HG03196 (cell line): ENCODE measurements around the gene STXBP5L.
"Not testable (repeated sequence)": the region's sequence is repeated elsewhere in the genome, so short reads cannot be mapped to it uniquely, and the experiment has no call there.

Experiments
- ATAC-seq: cut with Tn5 transposase; IDR thresholded peaks from one replicate; pipeline ENCODE4 v1.9.1; 2021; ENCODE audit not compliant: unreplicated experiment

Gene STXBP5L

GRCh38 chr3:120908030-120908794 is at the start of gene STXBP5L:
Gene STXBP5L (plus strand): TSS chr3:120908205. CDS start chr3:120909579, 1,374 bp downstream.
- ATAC-seq, result peak; percentile 89

GRCh38 chr3:120858521-120858920 is 49.5 kb upstream of the STXBP5L start:
- no peak for ATAC-seq

- no peak for ATAC-seq
These were observed 43.5 kb upstream of the STXBP5L start for GRCh38 chr3:120864541-120864940.

GRCh38 chr3:120875507-120875906 is 32.5 kb upstream of the STXBP5L start:
- ATAC-seq, result no peak

- no peak for ATAC-seq
These were observed 32.0 kb upstream of the STXBP5L start for GRCh38 chr3:120875989-120876388.

GRCh38 chr3:120879411-120879810 is 28.6 kb upstream of the STXBP5L start:
- ATAC-seq, result no peak

GRCh38 chr3:120892921-120893320 is 15.1 kb upstream of the STXBP5L start:
- ATAC-seq, result no peak

- no peak for ATAC-seq
These were observed 13.5 kb upstream of the STXBP5L start for GRCh38 chr3:120894316-120895057.

GRCh38 chr3:120901716-120902115 is 6.3 kb upstream of the STXBP5L start:
- not testable (repeated sequence) for ATAC-seq

- no peak for ATAC-seq
These were observed 4.8 kb upstream of the STXBP5L start for GRCh38 chr3:120903221-120903620.

GRCh38 chr3:120907659-120908029 is 361 bp upstream of the STXBP5L start:
- no peak for ATAC-seq

- no peak for ATAC-seq
These were observed 993 bp downstream of the STXBP5L start for GRCh38 chr3:120908795-120909601.

- ATAC-seq, result no peak
These were observed 1.5 kb downstream of the STXBP5L start for GRCh38 chr3:120909602-120909878.

- no peak for ATAC-seq
These were observed 18.1 kb downstream of the STXBP5L start for GRCh38 chr3:120926146-120926545.

- ATAC-seq, result no peak
These were observed 21.0 kb downstream of the STXBP5L start for GRCh38 chr3:120928991-120929390.

- no peak for ATAC-seq
These were observed 23.6 kb downstream of the STXBP5L start for GRCh38 chr3:120931593-120931992.

- ATAC-seq, result no peak
These were observed 48.1 kb downstream of the STXBP5L start for GRCh38 chr3:120956143-120956542.

GRCh38 chr3:120982608-120983320 is 74.8 kb downstream of the STXBP5L start:
- ATAC-seq, result no peak

- no peak for ATAC-seq
These were observed 75.3 kb downstream of the STXBP5L start for GRCh38 chr3:120983321-120983665.

GRCh38 chr3:120983841-120984240 is 75.8 kb downstream of the STXBP5L start:
- ATAC-seq, result no peak

GRCh38 chr3:120985242-120985641 is 77.2 kb downstream of the STXBP5L start:
- no peak for ATAC-seq
